ENCODE results near the gene CNMD.

DNA sequence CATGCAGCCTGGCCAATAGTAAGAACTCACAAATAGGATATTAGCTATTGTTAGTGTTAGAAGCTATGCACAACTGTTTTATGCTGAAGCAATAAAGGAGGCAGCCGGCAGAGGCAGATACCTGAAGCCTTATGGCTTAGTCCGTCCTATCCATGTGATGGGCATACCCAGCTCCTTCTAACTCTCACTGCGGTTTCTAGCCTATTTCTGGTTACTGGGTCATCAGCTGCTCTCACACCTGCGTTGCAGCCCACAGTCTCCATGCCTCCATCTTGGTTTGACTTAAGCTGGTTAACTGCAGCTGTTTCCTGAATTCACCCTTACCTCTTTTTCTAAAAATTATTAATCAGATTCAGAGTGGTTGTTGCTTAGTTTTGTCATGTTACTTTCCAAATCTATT, 40.5 kb upstream of the CNMD start:
- TF ChIP-seq, protein P1, sequence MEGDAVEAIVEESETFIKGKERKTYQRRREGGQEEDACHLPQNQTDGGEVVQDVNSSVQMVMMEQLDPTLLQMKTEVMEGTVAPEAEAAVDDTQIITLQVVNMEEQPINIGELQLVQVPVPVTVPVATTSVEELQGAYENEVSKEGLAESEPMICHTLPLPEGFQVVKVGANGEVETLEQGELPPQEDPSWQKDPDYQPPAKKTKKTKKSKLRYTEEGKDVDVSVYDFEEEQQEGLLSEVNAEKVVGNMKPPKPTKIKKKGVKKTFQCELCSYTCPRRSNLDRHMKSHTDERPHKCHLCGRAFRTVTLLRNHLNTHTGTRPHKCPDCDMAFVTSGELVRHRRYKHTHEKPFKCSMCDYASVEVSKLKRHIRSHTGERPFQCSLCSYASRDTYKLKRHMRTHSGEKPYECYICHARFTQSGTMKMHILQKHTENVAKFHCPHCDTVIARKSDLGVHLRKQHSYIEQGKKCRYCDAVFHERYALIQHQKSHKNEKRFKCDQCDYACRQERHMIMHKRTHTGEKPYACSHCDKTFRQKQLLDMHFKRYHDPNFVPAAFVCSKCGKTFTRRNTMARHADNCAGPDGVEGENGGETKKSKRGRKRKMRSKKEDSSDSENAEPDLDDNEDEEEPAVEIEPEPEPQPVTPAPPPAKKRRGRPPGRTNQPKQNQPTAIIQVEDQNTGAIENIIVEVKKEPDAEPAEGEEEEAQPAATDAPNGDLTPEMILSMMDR (conservative IDR thresholded peaks at IDR 0.05; ENCODE audit: low read depth, low read length), result no peak
- TF ChIP-seq EZH2 (IDR thresholded peaks at IDR 0.05; ENCODE audit: borderline replicate concordance, low read depth, low read length, poor library complexity, severe bottlenecking), result no peak
